Measurements from ENCODE around the gene NINJ2.
A peak's percentile ranks its signal among the peaks of the same experiment; 100 is the strongest.

Gene NINJ2

GRCh38 chr12:623172-623864 lies 39.9 kb downstream of the NINJ2 start:
- H3K27ac ChIP-seq = peak overlapping the region in 17 of 21 experiments; percentile 0 to 73 (median 37)
- H3K4me3 ChIP-seq = no peak overlapping the region

- no peak overlapping the region for H3K4me3 ChIP-seq
- H3K27ac ChIP-seq = peak overlapping the region in 15 of 21 experiments; percentile 0 to 73 (median 45)
These were observed 40.8 kb downstream of the NINJ2 start for GRCh38 chr12:622416-622815.

DNA sequence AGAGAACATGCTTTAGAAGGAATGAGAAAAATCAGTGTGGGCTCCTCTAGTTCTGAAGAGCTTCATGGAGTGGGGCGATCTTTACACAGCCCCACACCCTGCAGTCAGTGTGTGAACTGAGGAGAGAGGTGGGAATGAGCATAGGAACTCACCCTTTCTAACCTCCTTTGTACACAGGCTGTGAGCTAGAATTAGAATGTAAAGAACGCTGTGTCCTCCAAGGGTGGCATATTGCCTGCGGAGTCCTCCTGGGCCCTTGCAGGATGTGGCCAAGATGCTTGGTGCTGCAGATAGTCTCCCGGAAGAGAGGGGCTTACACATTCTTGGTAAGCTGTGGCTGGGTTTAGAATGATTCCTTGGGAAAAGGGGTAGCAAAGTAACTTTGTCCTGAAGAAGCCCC lies 43.9 kb downstream of the NINJ2 start:
- Histone ChIP-seq H3K27ac (no peak overlapping the region), H3K4me3 (no peak overlapping the region)

- Histone ChIP-seq H3K4me3 (no peak overlapping the region), H3K27ac (peak overlapping the region in 1 of 21 experiments; percentile 17)
These were observed 44.6 kb downstream of the NINJ2 start for GRCh38 chr12:618605-619004.

DNA sequence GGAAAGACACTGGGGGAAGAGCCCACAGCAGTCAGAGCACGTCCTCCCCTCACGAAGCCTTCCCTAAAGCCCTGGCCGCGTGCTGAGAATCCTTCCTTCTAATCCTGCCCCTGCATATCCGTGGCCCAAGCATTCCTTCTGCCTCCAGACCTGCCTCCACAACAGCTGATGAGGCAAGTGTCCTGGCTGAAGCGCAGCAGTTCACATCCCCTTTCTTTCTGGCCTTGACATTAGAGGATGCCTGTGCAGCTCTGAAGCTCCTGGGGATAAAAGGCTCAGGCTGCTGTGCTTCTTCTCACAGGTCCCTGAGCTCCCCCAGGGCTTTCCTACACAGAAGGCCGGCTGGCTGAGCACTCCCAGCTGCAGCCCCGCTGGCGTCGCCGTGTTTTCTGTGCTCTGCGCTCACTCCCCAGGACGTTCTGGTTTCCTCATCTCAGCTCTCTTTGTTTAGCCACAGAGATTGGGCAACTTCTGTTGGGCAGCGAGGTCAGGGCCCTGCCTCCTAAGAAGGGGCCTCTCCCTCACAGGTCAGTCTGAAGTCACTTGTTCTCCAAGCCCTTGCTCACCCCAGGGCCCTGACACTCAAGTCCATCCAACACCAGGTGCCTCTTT lies 45.8 kb downstream of the NINJ2 start:
- peak overlapping the region in 9 of 21 experiments; percentile 0 to 50 (median 32) for H3K27ac ChIP-seq
- H3K4me3 ChIP-seq = no peak overlapping the region

GRCh38 chr12:615620-616019 lies 47.6 kb downstream of the NINJ2 start:
- H3K4me3 ChIP-seq = no peak overlapping the region
- peak overlapping the region in 19 of 21 experiments; percentile 34 to 82 (median 64) for H3K27ac ChIP-seq

DNA sequence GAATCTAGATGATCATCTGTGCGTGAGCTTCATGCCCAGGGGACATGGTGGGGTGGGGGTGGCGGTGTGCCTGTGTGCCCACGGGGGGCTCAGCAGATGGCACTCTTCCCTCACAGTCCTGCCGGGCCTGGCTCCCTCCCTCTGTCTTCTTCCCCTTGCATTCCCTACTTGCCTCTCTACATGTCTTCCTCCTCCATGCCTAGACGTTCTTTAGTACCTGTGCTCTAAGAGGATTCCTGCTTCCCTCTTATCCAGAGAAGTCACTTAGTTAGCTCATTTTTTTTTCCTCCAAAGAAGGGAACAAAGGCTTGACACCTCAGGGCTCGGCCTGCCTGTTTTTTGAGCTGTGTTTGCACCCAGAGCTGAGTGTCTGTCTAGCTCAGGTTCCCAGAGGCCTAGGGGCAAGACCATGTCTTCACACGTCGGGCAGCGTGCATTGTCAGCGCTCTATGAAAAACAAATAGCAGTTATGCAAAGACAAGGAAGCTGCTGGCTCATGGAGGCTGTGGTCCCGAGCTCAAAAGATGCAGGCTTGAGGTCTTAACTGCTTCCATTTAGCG lies 48.8 kb downstream of the NINJ2 start:
- H3K27ac ChIP-seq = peak overlapping the region in 16 of 21 experiments; percentile 34 to 82 (median 70)
- peak overlapping the region in 1 of 7 experiments; percentile 12 for H3K4me3 ChIP-seq

- no peak overlapping the region for H3K4me3 ChIP-seq
- H3K27ac ChIP-seq = peak overlapping the region in 16 of 21 experiments; percentile 34 to 82 (median 70)
These were observed 49.2 kb downstream of the NINJ2 start for GRCh38 chr12:613996-614395.

DNA sequence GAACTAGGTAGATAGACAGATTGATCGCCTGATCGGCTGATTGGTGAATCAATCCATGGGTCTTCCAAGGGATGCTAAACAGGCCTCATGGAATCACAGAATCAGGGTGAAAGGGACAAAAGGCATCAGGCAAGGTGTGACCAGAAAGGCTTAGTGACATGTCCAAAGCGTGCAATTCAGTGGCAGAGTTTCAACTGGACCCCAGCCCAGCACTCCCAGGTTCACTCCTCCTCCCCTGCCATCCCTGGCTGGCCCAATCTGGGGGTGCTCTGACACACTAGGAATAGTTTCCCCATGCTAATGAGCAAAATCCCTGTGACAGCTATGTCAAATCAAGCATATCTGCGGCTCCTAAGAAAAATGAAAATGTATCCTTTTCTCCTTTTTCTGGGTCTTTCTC lies 50.4 kb downstream of the NINJ2 start:
- Histone ChIP-seq H3K4me3 (no peak overlapping the region), H3K27ac (peak overlapping the region in 1 of 21 experiments; percentile 20)

- Histone ChIP-seq H3K27ac (peak overlapping the region in 1 of 21 experiments; percentile 20), H3K4me3 (no peak overlapping the region)
These were observed 51.0 kb downstream of the NINJ2 start for GRCh38 chr12:612293-612692.

DNA sequence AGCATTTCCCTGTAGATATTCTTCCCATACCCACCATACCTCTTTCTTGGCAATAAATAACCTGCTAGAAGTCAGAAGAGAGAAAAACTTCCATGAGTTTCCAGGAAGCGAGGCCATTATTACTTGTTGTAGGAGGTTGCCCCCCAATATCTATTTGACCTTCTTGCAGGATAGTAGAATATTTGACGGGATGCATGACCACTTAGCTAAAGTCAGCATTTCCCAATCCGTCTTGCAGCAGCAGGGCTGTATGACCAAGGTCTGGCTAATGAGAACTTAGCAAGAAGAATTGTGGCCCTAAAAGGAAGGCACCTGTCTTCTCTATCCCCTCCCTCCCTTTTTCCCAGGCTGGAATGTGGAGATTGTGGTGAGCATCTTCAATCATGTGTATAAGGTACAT lies 51.5 kb downstream of the NINJ2 start:
- peak overlapping the region in 5 of 21 experiments; percentile 10 to 89 (median 72) for H3K27ac ChIP-seq
- no peak overlapping the region for H3K4me3 ChIP-seq

GRCh38 chr12:608921-609320 lies 54.3 kb downstream of the NINJ2 start:
- H3K4me3 ChIP-seq = no peak overlapping the region
- H3K27ac ChIP-seq = peak overlapping the region in 6 of 21 experiments; percentile 5 to 89 (median 32)

DNA sequence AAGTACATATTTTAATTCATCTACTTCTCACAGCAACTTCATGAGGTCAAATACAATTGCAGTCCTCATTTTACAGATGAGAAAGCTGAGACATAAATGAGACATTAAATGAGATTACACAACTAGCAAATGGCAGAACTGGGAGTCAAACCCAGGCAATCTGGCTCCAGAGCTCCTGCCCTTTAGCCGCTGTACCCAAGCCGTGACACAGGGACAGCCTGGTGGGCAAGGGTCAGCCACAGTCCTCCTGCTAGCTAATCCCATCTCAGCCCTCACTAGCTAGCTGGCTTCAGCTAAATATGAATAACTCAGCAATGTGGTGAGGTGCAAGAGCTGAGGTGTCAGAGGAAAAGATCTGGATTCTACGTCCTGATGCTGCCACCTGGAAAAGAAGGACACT lies 54.8 kb downstream of the NINJ2 start:
- H3K27ac ChIP-seq = peak overlapping the region in 12 of 21 experiments; percentile 2 to 71 (median 20)
- no peak overlapping the region for H3K4me3 ChIP-seq

DNA sequence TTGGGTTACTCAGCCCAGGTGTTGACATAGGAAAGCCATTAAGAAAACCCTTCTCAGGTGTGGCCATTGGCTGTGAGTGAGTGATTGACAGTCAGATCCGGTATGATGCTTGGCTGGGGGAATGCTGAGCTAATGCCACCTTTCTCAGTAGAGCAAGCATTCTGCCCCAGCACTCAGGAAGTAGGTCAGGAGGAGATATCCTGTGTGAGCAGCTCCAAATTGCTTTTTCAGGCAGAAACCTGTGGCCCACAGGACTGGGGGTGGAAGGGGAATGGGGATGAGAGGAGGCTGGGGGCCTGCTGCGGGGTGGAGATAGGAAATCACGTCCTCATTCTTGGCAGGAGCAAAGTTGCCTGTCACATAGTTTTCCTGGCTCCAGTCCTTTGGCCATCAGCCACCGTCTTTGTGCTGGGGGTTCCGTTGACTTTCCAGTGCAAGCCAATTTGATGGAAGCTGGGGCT lies 55.7 kb downstream of the NINJ2 start:
- peak overlapping the region in 13 of 21 experiments; percentile 2 to 71 (median 23) for H3K27ac ChIP-seq
- no peak overlapping the region for H3K4me3 ChIP-seq

DNA sequence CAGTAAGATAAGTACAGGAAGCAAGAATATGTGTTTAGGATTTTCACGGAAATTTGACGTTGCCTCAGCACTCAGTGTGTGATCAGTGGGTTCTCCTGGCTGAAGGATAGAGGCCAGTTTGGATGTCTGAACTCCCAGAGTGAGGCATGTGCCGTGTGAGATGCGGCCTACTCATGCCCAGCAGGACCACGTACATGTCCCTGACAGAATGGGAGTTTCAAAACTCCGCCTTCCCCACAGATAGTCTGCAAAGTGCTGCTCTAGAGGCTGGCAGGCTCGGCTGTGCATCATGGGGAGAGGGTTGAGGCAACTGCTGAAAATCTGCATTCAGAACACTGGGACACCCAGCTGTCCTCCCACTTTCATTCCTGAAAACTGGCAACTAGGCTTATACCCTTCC lies 58.3 kb downstream of the NINJ2 start:
- H3K4me3 ChIP-seq = no peak overlapping the region
- H3K27ac ChIP-seq = peak overlapping the region in 2 of 21 experiments; percentile 1 to 25

GRCh38 chr12:602700-603068 lies 60.6 kb downstream of the NINJ2 start:
- H3K27ac ChIP-seq = peak overlapping the region in 1 of 21 experiments; percentile 34
- H3K4me3 ChIP-seq = no peak overlapping the region

DNA sequence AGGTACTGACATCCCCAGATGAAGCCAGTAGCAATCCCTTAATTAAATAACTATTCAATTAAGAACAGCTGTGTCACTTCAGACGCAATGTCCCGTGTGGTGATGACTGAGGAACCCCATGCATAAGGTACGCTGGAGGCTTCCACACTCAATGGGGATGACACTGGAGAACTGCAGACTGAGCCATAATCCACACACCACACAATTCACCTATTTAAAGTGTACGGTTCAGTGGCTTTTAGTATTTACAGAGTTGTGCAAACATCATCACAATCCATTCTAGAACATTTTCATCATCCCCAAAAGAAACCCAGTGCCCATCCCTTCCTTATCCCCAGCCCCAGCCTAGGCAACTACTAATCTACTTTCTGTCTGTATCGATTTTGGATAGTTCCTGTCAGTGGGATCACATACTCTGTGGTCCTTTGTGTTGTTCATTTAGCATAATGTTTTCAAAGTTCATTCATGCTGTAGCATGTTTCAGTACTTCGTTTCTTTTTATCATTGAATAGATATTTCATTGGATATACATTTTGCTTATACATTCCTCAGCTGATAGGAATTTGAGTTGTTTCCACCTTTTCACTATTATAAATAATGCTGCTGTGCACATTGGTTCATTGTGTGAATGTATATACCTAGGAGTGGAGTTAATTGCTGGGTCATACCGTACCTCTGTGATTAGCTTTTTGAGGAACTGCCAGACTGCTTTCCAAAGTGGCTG lies 61.1 kb downstream of the NINJ2 start:
- no peak overlapping the region for H3K4me3 ChIP-seq
- H3K27ac ChIP-seq = peak overlapping the region in 1 of 21 experiments; percentile 34

- H3K27ac ChIP-seq = peak overlapping the region in 3 of 21 experiments; percentile 35 to 77 (median 74)
These were observed 63.5 kb downstream of the NINJ2 start for GRCh38 chr12:599756-600155.

DNA sequence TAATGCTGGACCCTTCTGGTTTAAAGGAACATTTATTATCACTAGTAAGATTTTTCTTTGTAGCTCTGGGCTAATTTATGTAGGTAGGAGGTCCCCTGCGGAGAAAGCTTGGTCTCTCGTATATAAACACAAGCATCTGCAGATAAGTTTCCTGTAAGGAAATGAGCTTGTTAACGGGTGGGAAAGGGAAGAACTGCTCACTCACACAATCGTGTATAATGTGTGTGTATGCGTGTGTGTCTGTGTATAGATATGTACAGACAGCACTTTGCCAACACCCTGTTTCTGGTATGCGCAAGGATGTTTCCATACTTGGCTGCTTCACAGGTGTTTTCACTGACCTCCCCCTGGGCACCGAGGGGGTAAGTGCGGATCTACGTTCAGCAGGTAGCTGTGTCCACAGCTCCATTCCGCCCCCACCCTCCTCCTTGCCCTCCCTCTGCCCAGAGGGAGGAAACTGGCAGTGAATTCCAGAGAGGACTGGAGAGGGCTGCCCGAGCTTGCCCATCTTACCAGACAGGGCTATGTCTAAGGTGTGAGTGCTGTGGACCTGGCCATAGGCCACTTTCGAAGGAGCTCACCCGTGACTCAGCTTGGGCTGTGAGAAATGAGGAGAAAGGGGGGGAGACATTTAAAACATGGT lies 65.2 kb downstream of the NINJ2 start:
- H3K27ac ChIP-seq = peak overlapping the region in 10 of 21 experiments; percentile 2 to 77 (median 26)

More at GRCh38 chr12:599756-600155, 63.5 kb downstream of the NINJ2 start:
- H3K4me3 ChIP-seq = no peak overlapping the region

More for the DNA sequence above, 65.2 kb downstream of the NINJ2 start:
- no peak overlapping the region for H3K4me3 ChIP-seq

All from skin epidermis (tissue), 12 donors.